GM18519 (cell line): ENCODE results near the gene PRKCZ.

Source experiments
- ATAC-seq: cut with Tn5 transposase; IDR thresholded peaks from one replicate; pipeline ENCODE4 v1.9.1; 2021; ENCODE audit warnings: mild to moderate bottlenecking, moderate library complexity; ENCODE audit not compliant: unreplicated experiment, low FRiP score

Gene PRKCZ

GRCh38 chr1:2049718-2050431, at the start of gene PRKCZ:
Gene PRKCZ, plus strand, starts transcription at chr1:2050411. Its CDS starts 220 bp downstream, at chr1:2050631.
- no peak for ATAC-seq

DNA sequence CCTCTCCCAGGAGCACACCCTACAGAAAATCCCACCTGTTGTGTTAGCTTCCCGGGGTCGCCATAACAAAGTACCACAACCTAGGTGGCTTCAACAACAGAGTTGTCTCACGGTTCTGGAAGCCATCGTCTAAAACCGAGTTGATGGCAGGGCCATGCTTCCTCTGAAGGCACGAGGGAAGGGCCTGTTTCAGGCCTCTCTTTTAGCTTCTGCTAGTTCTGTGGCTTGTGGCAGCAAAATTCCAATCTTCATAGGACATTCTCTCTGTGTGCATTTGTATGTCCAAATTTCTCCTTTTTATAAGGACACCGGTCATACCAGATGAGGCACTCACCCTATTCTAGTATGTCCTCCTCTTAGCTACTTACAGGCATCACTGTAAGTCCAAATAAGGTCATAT, 49.8 kb upstream of the PRKCZ start:
- no peak for ATAC-seq

- no peak for ATAC-seq
Observed at GRCh38 chr1:2000850-2001249, 49.4 kb upstream of the PRKCZ start.

- ATAC-seq = no peak
Observed at GRCh38 chr1:2001773-2002411, 48.3 kb upstream of the PRKCZ start.

GRCh38 chr1:2003541-2004131, 46.6 kb upstream of the PRKCZ start, which contains the start of gene CFAP74:
Gene CFAP74, minus strand, starts transcription at chr1:2003786. Its CDS starts 12,830 bp downstream, at chr1:1990956.
- no peak for ATAC-seq

DNA sequence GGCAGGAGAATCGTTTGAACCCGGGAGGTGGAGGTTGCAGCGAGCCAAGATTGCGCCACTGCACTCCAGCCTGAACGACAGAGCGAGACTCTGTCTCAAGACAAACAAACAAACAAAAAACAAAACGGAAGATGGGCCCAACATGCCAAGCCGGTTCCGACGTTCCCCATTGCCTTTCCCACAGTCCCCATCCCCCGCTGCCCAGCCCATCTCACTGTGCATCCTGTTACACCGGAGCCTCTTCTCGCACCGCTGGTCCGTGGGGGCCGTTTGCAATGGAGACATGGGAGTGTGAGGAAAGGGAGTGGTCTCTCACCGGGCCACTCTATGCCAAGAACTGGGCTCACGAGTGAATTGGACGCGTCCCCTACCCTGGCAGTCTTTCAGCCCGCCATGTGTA, 45.4 kb upstream of the PRKCZ start:
- no peak for ATAC-seq

GRCh38 chr1:2009101-2010053, 40.8 kb upstream of the PRKCZ start:
- no peak for ATAC-seq

DNA sequence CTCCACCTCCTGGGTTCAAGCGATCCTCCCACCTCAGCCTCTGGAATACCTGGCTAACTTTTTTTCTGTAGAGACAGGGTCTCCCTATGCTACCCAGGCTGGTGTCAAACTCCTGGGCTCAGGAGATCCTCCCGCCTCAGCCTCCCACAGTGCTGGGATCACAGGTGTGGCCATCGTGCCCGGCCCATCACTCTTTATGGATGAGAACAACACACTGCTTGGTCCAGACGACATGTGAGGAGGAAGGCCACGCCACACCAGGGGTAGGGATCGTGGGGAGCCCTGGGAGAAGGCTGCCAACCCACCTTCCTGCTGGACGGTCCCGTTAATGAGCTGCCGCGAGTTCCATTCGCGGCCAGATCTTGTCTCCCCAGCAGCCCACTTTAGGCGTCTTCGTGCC, 36.0 kb upstream of the PRKCZ start:
- no peak for ATAC-seq

GRCh38 chr1:2014741-2015735, 35.2 kb upstream of the PRKCZ start:
- ATAC-seq = no peak

DNA sequence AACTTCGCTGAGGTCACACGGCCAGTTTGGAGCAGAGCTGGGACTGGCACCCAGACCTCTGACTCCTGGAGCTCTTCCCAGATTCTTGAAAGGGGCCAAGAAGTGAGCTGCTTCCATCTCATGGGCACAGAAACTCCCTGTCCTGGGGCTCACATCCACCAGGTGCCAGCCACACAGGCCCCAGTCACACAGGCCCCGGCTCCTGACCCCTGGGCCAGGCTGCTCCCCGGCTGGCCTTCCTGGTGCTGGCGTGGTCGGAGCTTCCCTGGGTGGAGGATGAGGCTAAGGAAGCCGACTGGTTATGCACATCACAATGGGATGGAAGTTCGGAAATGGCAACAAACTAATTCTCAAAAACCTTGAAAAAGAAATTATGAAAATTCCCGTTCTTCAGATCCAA, 34.1 kb upstream of the PRKCZ start:
- ATAC-seq = no peak

DNA sequence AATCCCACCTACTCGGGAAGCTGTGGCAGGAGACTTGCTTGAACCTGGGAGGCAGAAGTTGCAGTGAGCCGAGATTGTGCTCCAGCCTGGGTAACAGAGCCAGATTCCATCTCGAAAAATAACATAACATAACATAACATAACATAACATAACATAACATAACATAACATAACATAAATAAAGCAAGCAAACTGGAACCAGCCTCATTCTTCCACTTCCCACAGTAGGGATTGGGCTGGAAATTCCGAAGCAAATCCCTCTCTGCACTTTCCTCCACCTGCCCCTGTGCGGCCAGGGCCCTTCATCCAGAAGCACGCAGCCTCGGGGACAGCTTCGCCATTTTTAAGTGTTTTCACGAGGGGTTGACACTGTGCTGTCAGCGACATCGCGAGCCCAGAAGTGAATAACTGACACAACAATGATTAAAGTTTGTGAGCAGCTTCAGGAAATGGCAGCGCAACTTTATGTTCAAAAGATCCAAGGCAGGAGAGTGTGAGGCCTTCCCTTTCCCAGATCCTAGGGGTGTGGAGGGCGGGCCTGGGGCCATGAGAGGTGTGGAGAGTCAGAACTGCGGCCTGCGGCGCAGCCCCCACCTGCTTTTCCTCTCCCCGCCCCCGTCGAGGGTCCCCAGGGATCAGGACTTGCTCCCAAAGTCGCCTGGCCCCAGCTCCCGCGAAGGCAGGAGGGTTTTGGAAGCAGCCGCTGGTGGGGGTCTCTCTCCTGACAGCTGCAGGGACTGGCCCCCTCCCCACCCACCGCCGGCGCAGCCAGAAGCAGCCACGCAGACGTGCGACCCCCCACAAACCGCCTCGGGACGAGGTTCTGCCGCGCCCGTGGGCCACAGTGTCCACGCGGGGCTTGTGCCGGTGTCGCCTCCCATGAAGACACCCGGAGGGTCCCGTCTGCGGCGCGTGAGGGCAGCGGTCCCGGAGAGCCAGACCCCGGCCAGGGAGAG, 31.7 kb upstream of the PRKCZ start:
- ATAC-seq = no peak

DNA sequence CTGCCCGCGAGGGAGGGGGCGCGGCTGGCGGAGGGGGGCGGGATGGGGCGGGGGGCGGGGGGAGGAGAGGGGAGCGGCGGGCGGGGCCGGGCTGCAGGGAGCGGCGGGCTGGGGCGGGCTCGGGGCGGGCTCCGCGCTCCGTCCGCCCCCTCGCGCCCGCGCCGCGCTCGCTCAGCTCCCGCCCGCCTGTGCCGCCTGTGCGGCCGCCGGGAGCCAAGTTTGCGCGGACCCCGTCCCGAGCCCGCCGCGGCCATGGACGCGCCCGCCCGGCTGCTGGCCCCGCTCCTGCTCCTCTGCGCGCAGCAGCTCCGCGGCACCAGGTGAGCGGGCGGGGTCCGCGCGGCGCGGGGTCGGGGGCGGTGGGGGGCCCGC, 31.1 kb upstream of the PRKCZ start, which contains the start of gene GABRD:
Gene GABRD (plus strand): TSS at position 174 of the 372 bp plus-strand sequence. CDS start 79 bp downstream, at position 253.
- no peak for ATAC-seq

- ATAC-seq = no peak
Observed at GRCh38 chr1:2019571-2020309, 30.5 kb upstream of the PRKCZ start.

DNA sequence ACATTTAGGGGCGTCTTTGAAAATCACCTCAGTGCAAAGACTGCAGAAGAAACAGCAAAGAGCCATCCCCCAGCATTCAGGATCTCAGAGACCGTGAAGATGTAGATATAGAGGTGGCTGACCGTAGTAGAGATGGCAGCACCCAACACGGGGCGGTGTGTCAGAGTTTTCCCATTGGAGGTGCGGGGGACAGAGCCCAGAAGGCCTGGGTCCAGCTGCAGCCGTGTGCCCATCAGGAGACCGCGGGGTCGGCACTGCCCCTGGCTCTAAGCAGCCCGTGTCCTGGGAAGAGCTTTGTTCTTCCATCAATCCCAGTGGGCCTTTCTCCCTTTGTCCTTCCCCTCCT, 29.9 kb upstream of the PRKCZ start:
- no peak for ATAC-seq

GRCh38 chr1:2021550-2021949, 28.7 kb upstream of the PRKCZ start:
- ATAC-seq = no peak

DNA sequence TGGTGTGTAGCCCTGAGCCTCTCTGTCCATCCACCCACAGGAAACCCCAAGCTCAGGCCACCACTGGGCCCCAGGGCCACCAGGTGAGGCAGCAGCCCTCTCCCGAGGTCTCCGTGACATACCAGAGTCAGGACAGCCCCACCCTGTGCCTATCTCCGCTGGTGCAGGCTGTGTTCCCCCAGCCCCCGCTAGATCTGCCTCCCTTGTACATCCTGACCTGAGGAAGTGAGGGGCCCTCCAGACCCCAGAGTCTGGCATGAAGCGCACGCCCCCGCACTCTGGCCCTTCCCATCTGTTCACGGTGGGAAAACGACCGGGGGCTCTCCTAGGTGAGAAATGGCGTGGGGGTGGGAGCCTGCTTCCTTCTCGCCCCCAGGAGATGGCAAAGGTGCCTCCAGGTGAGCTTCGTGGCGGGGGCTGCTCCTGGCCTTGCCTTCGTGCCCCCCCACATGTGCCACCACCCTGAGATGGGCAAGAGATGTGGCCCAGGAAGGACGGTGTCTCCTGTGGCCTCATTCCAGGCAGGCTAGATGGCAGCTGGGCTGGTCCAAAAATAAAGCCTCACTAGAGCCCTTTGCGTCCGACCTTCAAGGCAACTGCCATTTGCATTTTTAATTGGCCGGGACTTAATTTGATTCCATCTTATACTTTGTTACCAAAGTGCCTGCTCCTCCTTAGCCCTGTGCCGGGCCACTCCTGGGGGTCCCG, 28.0 kb upstream of the PRKCZ start:
- no peak for ATAC-seq

DNA sequence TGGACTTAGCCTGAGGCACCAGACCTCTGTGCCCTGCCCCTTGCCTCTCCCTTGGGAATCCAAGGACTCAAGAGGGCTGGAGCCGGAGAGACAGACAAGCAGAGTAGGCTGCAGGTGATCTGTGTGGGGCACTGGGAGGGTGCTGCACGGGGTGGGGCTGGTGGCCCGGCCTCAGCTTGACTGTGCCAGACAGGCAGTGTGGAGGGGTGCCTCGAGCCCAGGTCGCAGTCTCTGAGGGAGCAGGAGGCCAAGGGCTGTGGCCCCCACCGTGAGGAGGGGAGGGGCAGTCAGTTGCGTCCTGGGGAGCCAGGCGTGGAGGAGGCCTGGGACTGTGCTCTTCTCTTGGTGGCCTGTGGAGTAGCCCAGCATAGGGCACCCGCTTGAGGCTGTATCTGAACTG, 27.0 kb upstream of the PRKCZ start:
- ATAC-seq = no peak
